IPS-18c (cell line): ENCODE results near the gene SHF.
"Not testable (repeated sequence)": the region's sequence is repeated elsewhere in the genome, so short reads cannot be mapped to it uniquely, and the experiment has no call there.

Experiments
- H3K4me3 ChIP-seq: 2 replicates; pipeline ENCODE4 v1.7.0; 2013; ENCODE audit warnings: low read depth, mild to moderate bottlenecking, low read length, moderate library complexity; ENCODE audit not compliant: insufficient read depth
- H3K9me3 ChIP-seq: one replicate; pipeline ENCODE4 v1.6.1; 2013; ENCODE audit warnings: mild to moderate bottlenecking, low read length, moderate library complexity; ENCODE audit not compliant: control insufficient read depth, insufficient read depth

Gene SHF

GRCh38 chr15:45140557-45141250, 47.1 kb downstream of the SHF start:
- Histone ChIP-seq H3K9me3 (no peaks in the 10 kb centered on the region), H3K4me3 (no peak overlapping the region)

GRCh38 chr15:45139770-45140169, 48.0 kb downstream of the SHF start:
- Histone ChIP-seq H3K4me3 (no peak overlapping the region), H3K9me3 (no peaks in the 10 kb centered on the region)

GRCh38 chr15:45138814-45139765, 48.7 kb downstream of the SHF start:
- Histone ChIP-seq H3K9me3 (no peaks in the 10 kb centered on the region), H3K4me3 (no peak overlapping the region)

DNA sequence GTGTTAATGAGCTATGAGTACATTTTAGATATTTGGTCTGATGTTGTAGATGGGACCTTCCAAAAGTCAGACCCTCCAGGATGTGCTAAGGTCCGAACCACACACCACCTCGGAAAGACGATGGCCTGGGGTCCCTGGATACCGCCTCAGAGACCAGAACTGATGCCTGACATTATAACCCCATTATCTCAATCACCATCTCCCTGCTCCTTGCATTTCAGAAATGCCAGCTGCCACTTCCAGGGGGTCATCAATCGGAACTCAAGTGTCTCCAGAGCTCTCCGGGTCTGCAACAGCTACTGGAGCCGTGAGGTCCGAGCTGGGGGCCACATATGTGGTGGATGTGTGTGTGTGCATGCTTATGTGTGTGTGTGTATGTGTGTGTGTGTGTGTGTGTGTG, 50.1 kb downstream of the SHF start:
- H3K9me3 ChIP-seq, result no peaks in the 10 kb centered on the region
- H3K4me3 ChIP-seq, result no peak overlapping the region

DNA sequence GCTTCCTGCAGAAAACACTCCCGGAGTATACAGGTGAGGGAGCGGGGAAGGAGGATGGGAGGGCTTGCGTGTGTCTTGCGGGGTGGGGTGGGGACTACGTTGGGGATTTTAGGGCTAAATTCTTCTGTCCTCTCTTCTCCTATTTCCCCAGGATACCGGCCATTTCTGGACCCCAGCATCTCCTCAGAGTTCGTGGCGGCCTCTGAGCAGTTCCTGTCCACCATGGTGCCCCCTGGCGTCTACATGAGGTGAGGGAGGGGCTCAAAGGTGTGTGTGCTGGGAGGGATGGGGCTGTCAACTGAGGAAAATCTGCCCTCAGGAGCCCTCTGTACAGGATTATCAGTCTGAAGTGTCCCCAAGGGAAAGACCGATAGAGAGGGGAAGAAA, 51.4 kb downstream of the SHF start:
- Histone ChIP-seq H3K4me3 (no peak overlapping the region; the same call in 1 of the 2 replicates), H3K9me3 (no peaks in the 10 kb centered on the region)

DNA sequence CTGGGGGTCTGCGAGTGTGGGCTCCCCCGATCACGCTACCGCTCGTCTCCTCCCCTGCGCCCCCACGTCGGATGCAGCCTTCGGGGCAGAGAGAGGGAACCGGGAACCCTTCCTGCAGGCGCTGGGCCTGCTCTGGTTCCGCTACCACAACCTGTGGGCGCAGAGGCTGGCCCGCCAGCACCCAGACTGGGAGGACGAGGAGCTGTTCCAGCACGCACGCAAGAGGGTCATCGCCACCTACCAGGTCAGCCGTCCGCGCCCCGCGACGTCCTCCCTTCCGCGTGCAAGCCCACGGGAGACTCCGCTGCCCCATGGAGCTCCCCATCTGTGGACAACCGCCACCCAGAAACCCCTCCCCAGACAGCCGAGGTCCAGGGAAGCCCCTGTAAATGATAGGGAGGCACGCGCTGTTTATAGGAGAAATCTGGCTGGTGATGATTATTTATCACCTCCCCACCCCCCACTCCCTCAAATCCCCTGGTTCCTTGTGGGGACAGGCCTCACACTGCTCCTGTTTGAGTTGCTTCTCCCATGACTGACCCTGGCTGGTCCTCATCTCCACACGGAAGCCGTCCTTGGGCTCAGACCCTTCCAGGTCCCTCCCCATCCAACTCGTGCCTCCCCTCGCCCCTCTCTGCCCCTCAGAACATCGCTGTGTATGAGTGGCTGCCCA, 51.9 kb downstream of the SHF start:
- not testable (repeated sequence) for H3K4me3 ChIP-seq, H3K9me3 ChIP-seq

- H3K9me3 ChIP-seq, result no peaks in the 10 kb centered on the region
- peak overlapping the region; percentile 38 for H3K4me3 ChIP-seq
Observed at GRCh38 chr15:45134682-45135604, 52.8 kb downstream of the SHF start.

- H3K4me3 ChIP-seq, result no peak overlapping the region
- no peaks in the 10 kb centered on the region for H3K9me3 ChIP-seq
Observed at GRCh38 chr15:45134046-45134445, 53.7 kb downstream of the SHF start.

DNA sequence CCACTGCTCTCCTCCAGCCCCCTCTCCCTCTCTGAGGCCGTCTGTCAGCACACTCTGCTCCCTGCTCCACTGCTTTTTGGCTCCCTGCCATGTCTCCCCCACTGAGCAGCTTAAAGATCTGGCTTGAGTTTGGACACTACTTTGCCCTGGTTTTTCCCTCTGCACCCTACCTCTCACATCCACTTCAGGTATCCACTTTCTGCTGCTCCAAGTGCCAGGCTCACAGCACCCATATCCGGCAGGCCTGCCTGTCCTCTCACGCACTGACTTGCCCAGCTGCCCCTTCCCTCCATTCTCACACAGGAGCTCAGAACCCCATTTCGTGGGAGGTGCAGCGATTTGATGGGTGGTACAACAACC, 54.2 kb downstream of the SHF start:
- Histone ChIP-seq H3K4me3 (no peak overlapping the region), H3K9me3 (no peaks in the 10 kb centered on the region)

DNA sequence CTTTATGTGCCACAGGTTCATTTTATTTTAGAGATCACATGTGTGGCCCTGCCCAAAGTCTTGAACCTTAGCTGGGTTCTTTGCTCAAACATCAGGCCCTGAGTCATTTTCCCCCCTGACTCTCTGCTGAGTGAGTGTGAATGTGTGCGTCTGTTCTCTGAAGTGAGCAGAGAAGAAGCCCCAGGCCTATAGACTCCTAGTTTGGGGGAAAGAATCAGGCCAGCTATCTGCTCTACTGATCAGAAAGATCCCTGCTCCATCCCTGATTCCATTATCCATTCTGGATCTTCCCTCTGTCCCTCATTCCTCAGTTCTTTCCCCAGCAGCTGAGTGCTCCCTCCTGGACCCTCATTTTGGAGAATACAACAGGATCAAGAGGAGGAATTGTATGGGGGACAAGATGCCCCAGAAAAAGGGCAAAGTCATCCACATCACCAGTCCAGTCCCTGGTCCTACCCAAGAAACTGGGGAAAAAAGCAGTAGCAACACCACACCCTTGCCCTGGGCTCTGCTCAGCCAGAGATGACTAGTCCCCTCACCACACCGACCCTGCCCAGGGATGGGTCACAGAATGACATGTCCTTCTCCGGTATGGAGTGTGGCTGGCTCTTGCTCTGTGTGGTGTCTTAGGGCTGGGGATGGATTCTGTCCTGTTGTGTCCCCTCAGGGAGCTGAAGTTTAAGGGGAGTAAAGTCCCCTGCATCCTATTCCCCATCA, 54.8 kb downstream of the SHF start:
- Histone ChIP-seq H3K4me3 (no peak overlapping the region), H3K9me3 (no peaks in the 10 kb centered on the region)

DNA sequence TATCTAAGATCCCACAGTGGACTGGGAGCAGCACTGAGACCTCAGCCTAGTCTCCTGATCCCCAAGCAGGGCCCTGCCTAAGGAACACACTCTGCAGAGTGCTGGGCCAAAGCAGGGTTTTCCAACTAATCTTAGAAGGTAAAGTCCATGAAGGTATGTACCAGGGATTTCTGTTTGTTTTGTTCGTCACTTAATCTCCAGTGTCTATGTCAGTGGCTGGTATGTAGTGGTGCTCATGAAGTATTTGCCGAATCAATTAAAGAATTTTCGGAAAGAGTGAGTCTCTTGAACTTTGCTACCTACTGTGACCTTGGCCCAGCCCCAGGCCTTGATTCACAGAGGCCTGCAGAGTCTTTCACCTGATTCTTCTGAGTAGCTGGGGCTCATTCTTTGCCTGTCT, 56.3 kb downstream of the SHF start:
- Histone ChIP-seq H3K4me3 (no peak overlapping the region), H3K9me3 (no peaks in the 10 kb centered on the region)

DNA sequence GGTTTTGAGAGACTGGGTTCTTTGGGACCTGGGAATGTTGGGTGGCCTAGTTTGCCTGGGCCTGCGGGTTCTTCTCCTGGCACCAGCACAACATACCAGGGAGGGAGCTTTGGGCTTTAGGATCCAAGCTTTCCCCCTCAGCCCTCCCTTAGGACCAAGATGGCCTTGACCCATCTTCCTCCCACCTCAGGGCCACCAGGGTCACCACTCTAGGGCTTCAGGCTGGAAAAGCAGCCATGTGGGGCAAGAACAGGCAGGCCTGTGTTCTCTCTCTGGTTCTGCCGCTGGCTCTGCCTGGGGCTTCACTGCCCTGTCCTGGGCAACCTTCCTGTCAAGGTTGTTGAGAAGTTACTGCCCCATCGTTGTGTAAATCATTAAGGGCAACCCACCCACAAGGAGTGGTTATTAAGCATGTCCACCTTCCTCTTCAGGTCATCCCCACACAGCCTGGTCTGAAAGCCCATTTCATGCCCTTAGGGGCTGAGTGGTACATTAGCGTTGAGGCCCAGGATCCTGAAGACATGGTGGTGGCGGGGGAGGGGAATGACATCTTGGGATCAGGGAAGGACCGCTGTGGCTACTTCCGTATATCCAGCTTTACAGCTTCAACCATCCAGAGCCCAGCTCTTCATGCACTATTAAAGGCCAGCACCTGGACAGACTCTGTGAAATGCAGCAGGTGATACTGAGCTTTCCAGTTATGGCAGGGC, 57.3 kb downstream of the SHF start:
- peak overlapping the region; percentile 49 for H3K4me3 ChIP-seq
- H3K9me3 ChIP-seq, result no peaks in the 10 kb centered on the region

DNA sequence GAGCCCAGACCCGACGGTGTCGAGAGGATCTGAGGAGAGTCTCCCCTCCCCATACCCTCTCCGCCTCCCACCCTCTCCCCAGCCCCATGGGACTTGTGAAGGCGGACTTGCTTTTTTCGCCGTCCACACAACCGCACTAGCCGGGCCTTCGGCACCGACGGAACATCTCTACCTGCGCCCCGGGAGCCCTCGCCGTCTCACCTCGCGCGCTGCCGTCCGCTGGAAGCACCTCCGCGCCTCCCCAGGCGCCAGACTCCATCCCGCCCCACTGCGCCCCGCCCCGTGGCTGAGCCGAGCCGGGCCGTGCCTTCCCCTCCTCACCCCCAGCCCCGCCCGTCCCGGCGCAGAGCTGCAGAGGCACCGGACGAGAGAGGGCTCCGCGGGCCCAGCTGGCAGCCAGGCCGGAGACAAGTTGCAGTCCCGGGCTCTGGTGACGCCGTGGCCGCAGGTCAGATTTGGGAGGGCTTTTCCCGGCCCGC, 58.1 kb downstream of the SHF start, which contains the start of the genes DUOX1 and DUOXA1:
Gene DUOX1 (plus strand): TSS at position 344 of the 479 bp plus-strand sequence. CDS start 1,973 bp downstream, outside the sequence.
Gene DUOXA1 (minus strand): TSS at position 229 of the 479 bp plus-strand sequence. CDS start 6,865 bp downstream, outside the sequence.
- H3K4me3 ChIP-seq, result peak within 1 kb of the TSS; percentile 49

GRCh38 chr15:45128971-45129639, 58.7 kb downstream of the SHF start:
- peak overlapping the region; percentile 49 for H3K4me3 ChIP-seq
- H3K9me3 ChIP-seq, result no peaks in the 10 kb centered on the region

More for the DNA sequence above, 58.1 kb downstream of the SHF start, which contains the start of the genes DUOX1 and DUOXA1:
- H3K9me3 ChIP-seq, result no peaks in the 10 kb centered on the region
